AG09319 (cell line): ENCODE measurements around the gene CBFB.

Experiments used
- DNase-seq: peaks from one replicate; pipeline ENCODE4 v3.0.0-alpha.2; 2010; ENCODE audit warnings: low read depth; ENCODE audit errors: extremely low read depth
- TF ChIP-seq, protein P1 (sequence below): IDR thresholded peaks from 2 replicates; pipeline ENCODE4 v1.5.1; 2011; ENCODE audit warnings: low read depth, mild to moderate bottlenecking, inconsistent platforms, low read length, moderate library complexity

Gene CBFB

DNA sequence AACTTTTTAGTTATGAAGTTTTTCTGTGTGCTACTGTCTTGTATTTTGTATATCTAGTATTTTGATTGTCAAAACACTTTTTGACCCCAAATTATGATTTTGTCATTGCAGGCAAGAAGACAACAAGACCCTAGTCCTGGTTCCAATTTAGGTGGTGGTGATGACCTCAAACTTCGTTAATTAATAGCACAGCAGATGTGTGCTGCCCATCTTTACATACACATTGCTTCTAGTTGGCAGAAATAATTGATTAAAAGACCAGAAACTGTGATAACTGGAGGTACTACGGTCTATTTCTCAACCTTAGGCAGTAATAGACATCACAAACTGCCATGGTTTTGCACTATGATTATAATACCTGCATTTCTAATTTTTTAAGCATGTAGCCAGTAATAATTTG, 69.7 kb downstream of the CBFB start:
- TF ChIP-seq, protein P1, sequence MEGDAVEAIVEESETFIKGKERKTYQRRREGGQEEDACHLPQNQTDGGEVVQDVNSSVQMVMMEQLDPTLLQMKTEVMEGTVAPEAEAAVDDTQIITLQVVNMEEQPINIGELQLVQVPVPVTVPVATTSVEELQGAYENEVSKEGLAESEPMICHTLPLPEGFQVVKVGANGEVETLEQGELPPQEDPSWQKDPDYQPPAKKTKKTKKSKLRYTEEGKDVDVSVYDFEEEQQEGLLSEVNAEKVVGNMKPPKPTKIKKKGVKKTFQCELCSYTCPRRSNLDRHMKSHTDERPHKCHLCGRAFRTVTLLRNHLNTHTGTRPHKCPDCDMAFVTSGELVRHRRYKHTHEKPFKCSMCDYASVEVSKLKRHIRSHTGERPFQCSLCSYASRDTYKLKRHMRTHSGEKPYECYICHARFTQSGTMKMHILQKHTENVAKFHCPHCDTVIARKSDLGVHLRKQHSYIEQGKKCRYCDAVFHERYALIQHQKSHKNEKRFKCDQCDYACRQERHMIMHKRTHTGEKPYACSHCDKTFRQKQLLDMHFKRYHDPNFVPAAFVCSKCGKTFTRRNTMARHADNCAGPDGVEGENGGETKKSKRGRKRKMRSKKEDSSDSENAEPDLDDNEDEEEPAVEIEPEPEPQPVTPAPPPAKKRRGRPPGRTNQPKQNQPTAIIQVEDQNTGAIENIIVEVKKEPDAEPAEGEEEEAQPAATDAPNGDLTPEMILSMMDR = no peak
- DNase-seq = no peak

DNA sequence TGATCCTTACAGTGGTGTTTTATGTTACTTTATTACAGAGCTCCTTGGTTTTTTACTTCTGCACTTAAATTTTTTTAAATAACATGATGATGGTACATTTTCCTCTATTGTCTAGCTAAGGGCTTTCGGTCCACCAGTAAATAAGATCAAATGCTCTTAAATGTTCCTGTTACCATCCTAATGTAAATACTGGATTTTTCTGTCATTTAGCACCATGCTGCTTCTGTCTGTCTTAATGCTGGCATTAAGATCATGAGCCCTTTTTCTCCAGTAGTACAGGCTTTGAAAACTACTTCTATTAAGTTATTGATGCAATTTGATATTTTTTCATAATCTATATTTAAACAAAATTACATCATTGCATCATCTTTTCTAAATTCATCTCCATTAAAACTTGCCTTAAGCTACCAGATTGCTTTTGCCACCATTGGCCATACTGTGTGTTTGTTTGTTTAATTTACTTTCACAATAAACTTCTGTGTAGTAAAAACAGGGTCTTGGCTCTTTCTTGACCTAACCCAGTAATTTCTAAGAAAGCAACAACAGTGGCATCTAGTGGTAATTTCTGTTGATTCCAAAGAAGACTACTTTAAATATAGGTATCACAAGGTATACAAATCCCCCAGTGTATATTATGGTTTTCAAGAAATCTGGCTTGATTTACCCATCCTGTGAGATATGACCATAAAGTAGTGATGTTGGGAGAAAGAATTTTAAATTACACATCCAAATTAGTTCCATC, 71.8 kb downstream of the CBFB start:
- DNase-seq = no peak
- TF ChIP-seq, protein P1 = peak; percentile 33

DNA sequence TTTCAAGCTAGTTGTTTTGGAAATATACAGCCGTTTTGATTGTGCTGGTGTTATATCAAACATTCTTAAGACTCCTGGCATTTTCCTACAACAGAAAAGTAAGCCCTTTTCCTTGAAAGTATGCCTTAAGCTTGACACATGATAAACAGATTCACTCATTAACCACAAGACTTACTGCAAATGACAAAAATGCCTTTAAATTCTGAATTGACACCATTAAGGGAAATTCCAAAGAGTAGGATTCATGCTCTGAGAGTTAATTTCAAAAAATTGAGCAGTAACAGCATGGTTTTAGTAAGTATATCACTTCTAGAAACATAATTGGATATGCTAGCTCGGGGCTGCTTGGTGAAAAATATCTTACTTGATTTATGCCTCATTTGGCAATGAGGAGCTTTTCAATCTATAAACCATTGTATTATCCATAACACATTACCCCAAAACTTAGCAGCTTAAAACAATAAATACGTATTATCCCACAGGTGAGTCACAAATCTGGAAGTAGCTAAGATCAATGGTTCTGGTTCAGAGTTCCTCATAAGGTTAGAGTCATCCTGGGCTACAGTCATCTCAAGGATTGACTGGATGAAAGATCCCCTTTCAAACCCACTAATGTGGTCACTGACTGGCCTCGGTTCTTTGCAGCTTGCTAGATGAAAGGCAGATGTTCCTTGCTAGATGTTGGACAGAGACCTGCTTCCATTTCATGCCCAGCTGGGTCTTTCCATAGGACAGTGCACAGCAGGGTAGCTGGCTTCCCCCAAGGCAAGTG, 72.5 kb downstream of the CBFB start:
- TF ChIP-seq, protein P1 = no peak
- DNase-seq = no peak

DNA sequence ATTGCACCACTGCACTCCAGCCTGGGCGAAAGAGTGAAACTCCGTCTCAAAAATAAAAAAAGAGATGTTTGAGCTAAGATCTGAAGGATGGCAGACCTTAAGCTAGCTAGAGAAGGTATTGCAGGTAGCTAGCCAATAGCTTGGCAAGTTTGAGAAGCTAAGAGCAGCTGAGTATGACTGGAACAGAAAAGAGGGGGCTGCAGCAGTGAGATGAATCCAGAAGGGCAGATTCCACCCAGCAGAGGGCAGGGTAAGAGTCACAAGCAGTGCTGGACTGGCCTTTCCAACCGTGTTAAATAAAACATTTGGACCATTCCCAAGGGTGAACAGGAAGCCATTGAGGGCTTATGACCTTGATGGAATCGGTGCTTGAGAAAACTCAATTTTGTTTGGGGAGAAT, 75.1 kb downstream of the CBFB start:
- TF ChIP-seq, protein P1 = peak; percentile 28
- no peak for DNase-seq

DNA sequence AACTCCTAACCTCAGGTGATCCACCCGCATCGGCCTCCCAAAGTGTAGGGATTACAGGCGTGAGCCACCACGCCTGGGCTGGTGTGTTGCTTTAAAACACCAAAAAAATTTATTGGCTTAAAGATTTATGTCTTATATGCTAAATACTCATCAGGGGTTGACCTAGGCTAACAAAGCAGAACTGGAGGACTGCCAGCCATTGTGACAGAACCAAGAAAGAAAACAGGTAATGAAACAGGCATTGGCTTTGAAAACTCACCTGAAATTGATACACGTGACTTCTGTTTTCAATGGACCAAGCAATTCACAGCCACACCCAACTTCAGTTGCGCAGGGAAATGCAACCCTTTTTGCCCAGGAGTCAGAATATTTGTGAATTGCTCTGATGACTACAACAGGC, 75.9 kb downstream of the CBFB start:
- TF ChIP-seq, protein P1 = no peak
- DNase-seq = no peak

DNA sequence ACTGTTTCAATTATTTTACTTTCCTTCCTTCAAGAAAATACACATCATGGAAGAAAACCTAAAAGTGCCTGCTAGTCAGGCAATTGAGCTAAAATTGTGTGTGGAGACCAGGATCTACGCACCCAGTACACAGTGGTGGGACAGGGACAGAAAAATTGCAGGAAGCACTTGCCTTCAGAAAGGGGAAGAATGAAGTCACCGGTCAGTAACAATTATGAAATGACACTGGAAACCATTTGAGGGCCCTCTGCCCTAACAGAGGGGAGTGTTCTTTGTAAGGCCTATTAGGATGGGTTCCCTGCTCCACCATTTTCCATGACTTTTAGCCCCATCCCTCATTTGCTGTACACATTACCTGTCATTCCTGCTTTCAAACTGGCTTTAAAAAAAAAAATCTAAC, 76.3 kb downstream of the CBFB start:
- no peak for DNase-seq
- TF ChIP-seq, protein P1 = no peak

DNA sequence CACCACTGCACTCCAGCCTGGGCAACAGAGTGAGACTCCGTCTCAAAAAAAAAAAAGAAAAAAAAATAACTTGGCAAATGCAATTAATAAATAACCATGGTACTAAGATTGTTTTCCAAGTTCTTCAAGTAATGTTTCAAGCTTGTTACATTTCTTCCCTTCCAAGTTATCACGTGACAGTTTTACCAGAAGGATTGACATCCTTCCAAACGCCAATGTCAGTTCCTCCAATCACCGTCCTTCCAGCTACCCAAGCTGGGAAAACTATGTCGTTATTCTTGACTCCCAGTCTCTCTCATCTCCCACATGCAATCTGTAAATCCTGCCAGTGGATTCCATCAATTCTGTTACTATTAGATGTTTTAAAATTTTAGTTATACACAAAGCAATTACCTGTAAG, 76.9 kb downstream of the CBFB start:
- TF ChIP-seq, protein P1 = no peak
- no peak for DNase-seq
